H1 (cell line): ENCODE data around the gene SMTN. TPM values are rescaled to one million over a fixed set of nuclear protein-coding genes. Genes with fewer than 3 reads are reported as not detected.

Source experiments
- CTCF ChIA-PET: fragments of 300-600 bp; sonication (Branson Sonifier 250); formaldehyde crosslinking; loops from one replicate; lab custom pipeline; 2021; ENCODE audit not compliant: partially characterized antibody; lab: Charles Lee
- POLR2A ChIA-PET: fragments of 300-600 bp; sonication (Branson Sonifier 250); formaldehyde crosslinking; loops from one replicate; lab custom pipeline; 2021; ENCODE audit warnings: inconsistent platforms; ENCODE audit not compliant: partially characterized antibody; lab: Charles Lee
- DNase-seq, 2 experiments: peaks; one replicate each; pipeline versions ENCODE4 v3.0.0 to v3.0.0-alpha.2; 2010 to 2022; ENCODE audit warnings: low spot score in 2 of 2, low read depth in 1 of 2, mixed read lengths in 1 of 2
- FAIRE-seq: peaks from 2 replicates; lab custom pipeline; 2011; peaks lifted over from hg19 to GRCh38; lab: Jason Lieb, UNC
- H2AFZ ChIP-seq: 2 replicates; pipeline ENCODE4 v1.8.1; 2012; ENCODE audit warnings: low read length, inconsistent platforms
- H2AK5ac ChIP-seq: 2 replicates; pipeline ENCODE4 v1.6.1; 2013; ENCODE audit warnings: low read depth, low read length
- H2BK120ac ChIP-seq: replicated peaks from 2 replicates; pipeline ENCODE3; 2013; ENCODE audit warnings: low read depth, low read length, inconsistent platforms
- H2BK12ac ChIP-seq: 2 replicates; pipeline ENCODE4 v1.6.1; 2013; ENCODE audit warnings: low read depth, low read length
- H2BK15ac ChIP-seq: 2 replicates; pipeline ENCODE4 v1.6.1; 2013; ENCODE audit warnings: low read length
- H2BK20ac ChIP-seq: 2 replicates; pipeline ENCODE4 v1.6.1; 2013; ENCODE audit warnings: low read length
- H2BK5ac ChIP-seq: 2 replicates; pipeline ENCODE4 v1.6.1; 2013; ENCODE audit warnings: low read depth, low read length
- H3K14ac ChIP-seq: 2 replicates; pipeline ENCODE4 v1.6.1; 2013; ENCODE audit warnings: inconsistent platforms; ENCODE audit not compliant: insufficient read length
- H3K18ac ChIP-seq: 2 replicates; pipeline ENCODE4 v1.6.1; 2013; ENCODE audit warnings: low read length; ENCODE audit errors: extremely low read depth
- H3K23ac ChIP-seq: 2 replicates; pipeline ENCODE4 v1.6.1; 2013; ENCODE audit warnings: inconsistent platforms; ENCODE audit not compliant: insufficient read length
- H3K23me2 ChIP-seq: 2 replicates; pipeline ENCODE4 v1.6.1; 2013; ENCODE audit warnings: low read depth, low read length
- H3K27ac ChIP-seq: 2 replicates; pipeline ENCODE4 v1.6.1; 2011; ENCODE audit warnings: low read depth, low read length, inconsistent platforms
- H3K27me3 ChIP-seq, 4 experiments: replicated peaks in 1 of 4; 1 replicate in 1 of 4; 2 replicates in 3 of 4; pipeline versions ENCODE4 v1.6.1 to v1.8.1; 2011 to 2013; ENCODE audit warnings: low read length in 3 of 4, mild to moderate bottlenecking in 3 of 4, inconsistent platforms in 2 of 4, mixed read lengths in 2 of 4, moderate library complexity in 1 of 4; ENCODE audit not compliant: control insufficient read depth in 3 of 4, insufficient read depth in 3 of 4; ENCODE audit errors: extremely low read depth in 1 of 4
- H3K36me3 ChIP-seq, 4 experiments: 2 replicates each; pipeline versions ENCODE4 v1.6.1 to v1.8.1; 2011 to 2013; ENCODE audit warnings: mild to moderate bottlenecking in 4 of 4, low read length in 3 of 4, moderate library complexity in 2 of 4, control low read depth in 1 of 4, inconsistent platforms in 1 of 4; ENCODE audit not compliant: insufficient read depth in 4 of 4, control insufficient read depth in 2 of 4
- H3K4ac ChIP-seq: replicated peaks from 2 replicates; pipeline ENCODE3; 2013; ENCODE audit warnings: low read length, low read depth, mixed read lengths, inconsistent platforms; ENCODE audit not compliant: insufficient read length
- H3K4me1 ChIP-seq, 4 experiments: replicated peaks in 1 of 4; 1 replicate in 1 of 4; 2 replicates in 3 of 4; pipeline versions ENCODE4 v1.6.1 to v1.8.1; 2011 to 2013; ENCODE audit warnings: low read length in 3 of 4, inconsistent platforms in 2 of 4, mixed read lengths in 1 of 4; ENCODE audit not compliant: insufficient read depth in 4 of 4, control insufficient read depth in 3 of 4
- H3K4me2 ChIP-seq, 2 experiments: 2 replicates each; pipeline versions ENCODE4 v1.6.1 to v1.8.1; 2011 to 2013; ENCODE audit warnings: low read depth in 2 of 2, low read length in 2 of 2, control low read depth in 1 of 2, inconsistent platforms in 1 of 2, mild to moderate bottlenecking in 1 of 2; ENCODE audit not compliant: insufficient read depth in 1 of 2
- H3K4me3 ChIP-seq, 4 experiments: fragments of 200-600, 300-600 bp in 1 of 4; sonication (generic), shearing (Covaris generic), sonication (Bioruptor Twin) in 1 of 4; 2 replicates each; pipeline versions ENCODE4 v1.5.1 to v1.8.1; 2011 to 2016; ENCODE audit warnings: low read length in 4 of 4, low read depth in 3 of 4, control low read depth in 2 of 4, inconsistent platforms in 2 of 4, mild to moderate bottlenecking in 2 of 4, mixed read lengths in 1 of 4, moderate library complexity in 1 of 4; ENCODE audit not compliant: insufficient read depth in 2 of 4; ENCODE audit errors: extremely low read depth in 1 of 4
- H3K56ac ChIP-seq: replicated peaks from 2 replicates; pipeline ENCODE3; 2013; ENCODE audit warnings: low read depth, mild to moderate bottlenecking, mixed read lengths, low read length, inconsistent platforms; ENCODE audit not compliant: insufficient read length
- H3K79me1 ChIP-seq: 2 replicates; pipeline ENCODE4 v1.6.1; 2013; ENCODE audit warnings: low read depth, low read length, control low read depth
- H3K79me2 ChIP-seq, 2 experiments: 2 replicates each; pipeline versions ENCODE4 v1.6.1 to v1.8.1; 2012 to 2013; ENCODE audit warnings: low read length in 2 of 2, mild to moderate bottlenecking in 2 of 2, inconsistent platforms in 1 of 2; ENCODE audit not compliant: insufficient read depth in 2 of 2, control insufficient read depth in 1 of 2
- H3K9ac ChIP-seq, 4 experiments: replicated peaks in 1 of 4; 1 replicate in 1 of 4; 2 replicates in 3 of 4; pipeline versions ENCODE4 v1.6.1 to v1.8.1; 2011 to 2013; ENCODE audit warnings: low read depth in 3 of 4, low read length in 3 of 4, control low read depth in 2 of 4, mild to moderate bottlenecking in 2 of 4, moderate library complexity in 2 of 4, inconsistent platforms in 1 of 4; ENCODE audit errors: extremely low read depth in 1 of 4
- H3K9me3 ChIP-seq, 2 experiments: 2 replicates each; pipeline versions ENCODE4 v1.6.1 to v1.8.1; 2012 to 2013; ENCODE audit warnings: mild to moderate bottlenecking in 2 of 2, moderate library complexity in 2 of 2, control low read depth in 1 of 2, inconsistent platforms in 1 of 2, low read depth in 1 of 2, low read length in 1 of 2, mixed read lengths in 1 of 2; ENCODE audit not compliant: insufficient read depth in 2 of 2
- H4K20me1 ChIP-seq, 2 experiments: replicated peaks in 1 of 2; 2 replicates each; pipeline versions ENCODE3 to v1.8.1; 2011 to 2013; ENCODE audit warnings: inconsistent platforms in 2 of 2, low read length in 2 of 2, mild to moderate bottlenecking in 1 of 2; ENCODE audit not compliant: insufficient read depth in 2 of 2, control insufficient read depth in 1 of 2
- H4K5ac ChIP-seq: 2 replicates; pipeline ENCODE4 v1.6.1; 2013; ENCODE audit warnings: low read length, low read depth, mixed read lengths, inconsistent platforms; ENCODE audit not compliant: insufficient read length
- H4K8ac ChIP-seq: 2 replicates; pipeline ENCODE4 v1.8.0; 2013; ENCODE audit warnings: mild to moderate bottlenecking, moderate library complexity, low read length, inconsistent platforms; ENCODE audit not compliant: insufficient read depth; ENCODE audit errors: extremely low read depth
- H4K91ac ChIP-seq: replicated peaks from 2 replicates; pipeline ENCODE3; 2013; ENCODE audit warnings: low read length, mixed read lengths, inconsistent platforms; ENCODE audit not compliant: insufficient read length
- HDAC2 ChIP-seq, 2 experiments: fragments of 300-600 bp in 1 of 2; sonication (generic) in 1 of 2; IDR thresholded peaks; 2 replicates each; pipeline ENCODE4 v1.6.1; 2011 to 2012; ENCODE audit warnings: low read depth in 2 of 2, low read length in 2 of 2, mild to moderate bottlenecking in 2 of 2, moderate library complexity in 2 of 2, borderline replicate concordance in 1 of 2, inconsistent platforms in 1 of 2
- KDM1A ChIP-seq: fragments of 200-600, 300-600 bp; sonication (generic); IDR thresholded peaks from 2 replicates; pipeline ENCODE4 v1.7.1; 2016; ENCODE audit warnings: mild to moderate bottlenecking, low read length, borderline replicate concordance
- WGBS, 2 experiments: shearing (Covaris generic) in 1 of 2; methylation state at CpG; one replicate each; pipeline versions ENCODE4 v1.1.6 to v1.1.7; 2013 to 2015; ENCODE audit warnings: low lambda C conversion rate in 2 of 2, mixed read lengths in 2 of 2, inconsistent platforms in 1 of 2, low coverage in 1 of 2, missing lambda C conversion rate in 1 of 2; ENCODE audit not compliant: insufficient replicate concordance in 2 of 2, insufficient coverage in 1 of 2, insufficient read length in 1 of 2; ENCODE audit errors: extremely low coverage in 1 of 2, missing lambda C conversion rate in 1 of 2; 5-methylcytosine and 5-hydroxymethylcytosine counted together
- polyA plus RNA-seq, 7 experiments: library from polyadenylated mRNA; depleted of rRNA in 3 of 7; stranded (reverse) in 5 of 7; unstranded in 2 of 7; fragments of >200 nt in 5 of 7; fragments of 200-250 nt in 2 of 7; gene quantifications; 1 replicate in 5 of 7; 2 replicates in 1 of 7; 4 replicates in 1 of 7; pipeline versions ENCODE4 v1.2.1 to v1.2.3, GENCODE V29; 2011 to 2013; ENCODE audit warnings: missing spikeins in 2 of 7, mixed read lengths in 2 of 7
- total RNA-seq: library from RNA; stranded (reverse); fragmentation: NEBNext Ultra II Directional; extraction: Animal tissue kit (Norgen Biotek cat#: 25700); gene quantifications from 2 replicates; pipeline ENCODE4 v1.2.1, GENCODE V29; 2021

SMTN gene
- total and polyA plus RNA-seq, 2 of the 8 experiments (the other 6 are each of a cell fraction or from before 2014, with no cell fraction given): 12.3 to 20.8 TPM

- Histone ChIP-seq H4K91ac (peak overlapping the region; percentile 66), H3K23ac (no peak overlapping the region), H3K27me3 (no peaks in the 10 kb centered on the region; a peak in 1 of 7 replicates), H3K27ac (no peak overlapping the region), H4K5ac (no peak overlapping the region), H2BK15ac (0 out of 2 replicates have a peak overlapping the region, but pooled peaks have one; percentile 46), H3K79me1 (no peaks in the 10 kb centered on the region), H2AFZ (no peak overlapping the region), H4K20me1 (no peaks in the 10 kb centered on the region), H3K4me1 (peaks cover 0 to 27% (median 11%) of the 10 kb centered on the region in 4 experiments; a peak in 6 of 7 replicates), H3K36me3 (no peaks in the 10 kb centered on the region), H3K79me2 (no peaks in the 10 kb centered on the region), H3K4me3 (peak overlapping the region; percentile 17 to 56 (median 36); a peak in 6 of 8 replicates), H2BK12ac (no peak overlapping the region), H3K14ac (no peak overlapping the region), H3K9ac (peak overlapping the region in 2 of 4 experiments; percentile 13 to 25; a peak in 2 of 7 replicates), H2BK20ac (no peak overlapping the region), H4K8ac (no peak overlapping the region), H2AK5ac (no peak overlapping the region), H3K18ac (no peak overlapping the region), H3K56ac (peak overlapping the region; percentile 28), H3K9me3 (no peaks in the 10 kb centered on the region), H3K23me2 (no peaks in the 10 kb centered on the region; the same call in 1 of the 2 replicates), H3K4me2 (peak overlapping the region; percentile 51 to 72), H3K4ac (no peak overlapping the region), H2BK5ac (0 out of 2 replicates have a peak overlapping the region, but pooled peaks have one; percentile 4), H2BK120ac (no peak overlapping the region)
- 78% methylated on average over 4 of the region's 4 CpGs; no CpG with 5 or more reads in 1 of the 2 experiments for WGBS, 2 experiments
- DNase-seq: no peak
- ChIA-PET CTCF (interaction anchor here (0.6 to 2.0 kb wide), 4 partner anchors 10 to 140 kb away, joined by 4 to 10 read pairs (median 6); partner anchors contain the start of gene SELENOM), POLR2A (interaction anchor here (0.6 to 1.8 kb wide), 3 partner anchors 12 to 19 kb away, joined by 3 to 9 read pairs (median 5); no protein-coding TSS in a partner anchor)
- no peak for FAIRE-seq
- peak; percentile 92 for TF ChIP-seq KDM1A
- no peak for TF ChIP-seq HDAC2 (IDR thresholded peaks at IDR 0.05; ENCODE audit: borderline replicate concordance in 1 of 2, low read depth in 2 of 2, low read length in 2 of 2)
Observed at GRCh38 chr22:31123292-31123602, 42.1 kb downstream of the SMTN start.
